HepG2 (cell line): ENCODE measurements around the gene RAX. TPM values are rescaled to one million over a fixed set of nuclear protein-coding genes. Genes with fewer than 3 reads are reported as not detected.

Source experiments
- ATAC-seq: fragments of 200-7000 bp; cut with Tn5 transposase; 3 replicates; pipeline ENCODE4 v1.9.1; 2020; ENCODE audit warnings: mild to moderate bottlenecking, moderate library complexity
- BruUV-seq: library from RNA; stranded (reverse); fragments of 400-500 nt; replicated peaks from 2 replicates; lab custom pipeline; 2021; lab: Mats Ljungman, UMichigan
- CTCF ChIA-PET: fragments of 300-600 bp; formaldehyde crosslinking; extraction: SDS; loops from one replicate; lab custom pipeline; 2021; ENCODE audit warnings: low total read pairs, inconsistent platforms, low intra/inter-chr PET ratio; lab: Yijun Ruan, JAX
- POLR2A ChIA-PET: fragments of 350-600 bp; sonication (Branson Sonifier 250); formaldehyde crosslinking; loops from one replicate; lab custom pipeline; 2020; ENCODE audit warnings: antibody characterized with exemption, inconsistent platforms; lab: Yijun Ruan, JAX
- DNase-seq: peaks from one replicate; pipeline ENCODE4 v3.0.0-alpha.2; 2015; ENCODE audit warnings: low spot score
- FAIRE-seq: peaks from 3 replicates; lab custom pipeline; 2011; peaks lifted over from hg19 to GRCh38; lab: Jason Lieb, UNC
- H2AFZ ChIP-seq: one replicate; pipeline ENCODE4 v1.6.1; 2011; ENCODE audit warnings: low read length, inconsistent platforms
- H3K27ac ChIP-seq: fragments of 300-600 bp; 3 replicates; pipeline ENCODE4 v1.8.0; 2011; ENCODE audit warnings: mixed run types, mild to moderate bottlenecking, mixed read lengths, low read length, inconsistent platforms; ENCODE audit not compliant: insufficient read depth; ENCODE audit errors: extremely low read length
- H3K27me3 ChIP-seq, 2 experiments: fragments of 200-600 bp in 1 of 2; 2 replicates in 1 of 2; 3 replicates in 1 of 2; pipeline versions ENCODE4 v1.6.0 to v1.8.0; 2011; ENCODE audit warnings: low read length in 2 of 2, mild to moderate bottlenecking in 2 of 2, moderate library complexity in 2 of 2, inconsistent platforms in 1 of 2; ENCODE audit not compliant: insufficient read depth in 2 of 2, control insufficient read depth in 1 of 2
- H3K36me3 ChIP-seq, 2 experiments: fragments of 200-600 bp in 1 of 2; replicated peaks in 1 of 2; 2 replicates in 1 of 2; 3 replicates in 1 of 2; pipeline versions ENCODE4 v1.5.1 to v1.8.0; 2011; ENCODE audit warnings: low read length in 2 of 2, inconsistent platforms in 1 of 2; ENCODE audit not compliant: insufficient read depth in 2 of 2, control insufficient read depth in 1 of 2
- H3K4me1 ChIP-seq: 2 replicates; pipeline ENCODE4 v1.5.1; 2012; ENCODE audit warnings: low read length, inconsistent platforms; ENCODE audit not compliant: insufficient read depth
- H3K4me2 ChIP-seq: 2 replicates; pipeline ENCODE4 v1.6.0; 2011; ENCODE audit warnings: low read depth, low read length, inconsistent platforms
- H3K4me3 ChIP-seq, 3 experiments: fragments of 200-600 bp in 1 of 3; sonication (generic), shearing (Covaris generic) in 1 of 3; replicated peaks in 1 of 3; 2 replicates each; pipeline ENCODE4 v1.5.1; 2011 to 2016; ENCODE audit warnings: low read length in 3 of 3, inconsistent platforms in 2 of 3, low read depth in 2 of 3, mild to moderate bottlenecking in 2 of 3, control low read depth in 1 of 3, mixed read lengths in 1 of 3; ENCODE audit not compliant: insufficient read depth in 1 of 3
- H3K79me2 ChIP-seq: one replicate; pipeline ENCODE4 v1.6.1; 2011; ENCODE audit warnings: low read length, inconsistent platforms; ENCODE audit not compliant: insufficient read depth
- H3K9ac ChIP-seq: 2 replicates; pipeline ENCODE4 v1.6.0; 2011; ENCODE audit warnings: mild to moderate bottlenecking, low read depth, low read length, inconsistent platforms; ENCODE audit not compliant: insufficient read depth
- H3K9me3 ChIP-seq: 2 replicates; pipeline ENCODE4 v1.5.1; 2012; ENCODE audit warnings: mild to moderate bottlenecking, low read length
- H4K20me1 ChIP-seq: 2 replicates; pipeline ENCODE4 v1.6.0; 2011; ENCODE audit warnings: inconsistent platforms, mild to moderate bottlenecking, low read length, moderate library complexity; ENCODE audit not compliant: insufficient read depth
- CBX5 ChIP-seq: sonication (generic); formaldehyde crosslinking; IDR thresholded peaks from 2 replicates; pipeline ENCODE4 v1.4.0; 2020; ENCODE audit warnings: missing genetic modification reagents, borderline replicate concordance
- GPN1 ChIP-seq: sonication (generic); formaldehyde crosslinking; IDR thresholded peaks from 2 replicates; pipeline ENCODE4 v1.5.1; 2020; ENCODE audit warnings: missing genetic modification reagents, borderline replicate concordance
- IKZF5 ChIP-seq: IDR thresholded peaks from 2 replicates; pipeline ENCODE4 v1.6.1; 2018; ENCODE audit warnings: missing genetic modification reagents, mild to moderate bottlenecking, missing compliant biosample characterization
- PRPF4 ChIP-seq: fragments of 200-400 bp; formaldehyde crosslinking; IDR thresholded peaks from 2 replicates; pipeline ENCODE4 v1.6.1; 2016; ENCODE audit warnings: low read length, low read depth; ENCODE audit not compliant: poor library complexity, severe bottlenecking
- ZNF878 ChIP-seq: sonication (generic); formaldehyde crosslinking; IDR thresholded peaks from 2 replicates; pipeline ENCODE4 v1.8.1; 2023; ENCODE audit warnings: mild to moderate bottlenecking, missing genetic modification reagents, moderate library complexity
- WGBS: methylation state at CpG from one replicate; pipeline ENCODE4 v1.1.6; 2017; ENCODE audit warnings: low lambda C conversion rate; 5-methylcytosine and 5-hydroxymethylcytosine counted together
- in situ Hi-C: cut with HindIII; loops from 2 replicates; pipeline ENCODE4 v1.10.0; 2017; ENCODE audit warnings: low pct_unique_long_range_greater_than_20kb; ENCODE audit not compliant: extremely low pct_ligation_motif_present
- intact Hi-C: fragments of 100-400 bp; cut with micrococcal nuclease; formaldehyde crosslinking; loops from one replicate; pipeline ENCODE4 v1.10.0; 2022; ENCODE audit not compliant: unreplicated experiment
- polyA plus RNA-seq, 8 experiments: library from polyadenylated mRNA; depleted of rRNA in 3 of 8; stranded (reverse) in 7 of 8; unstranded in 1 of 8; fragments of >200 nt; fragmentation: Illumina TruSeq in 4 of 8; extraction: Trizol in 4 of 8; gene quantifications; 2 replicates each; pipeline versions ENCODE4 v1.2.1 to v1.2.3, GENCODE V29; 2011 to 2016; ENCODE audit warnings: low read depth in 4 of 8, missing spikeins in 1 of 8, mixed read lengths in 1 of 8; ENCODE audit not compliant: insufficient read depth in 1 of 8
- total RNA-seq, 5 experiments: library from RNA; depleted of rRNA; stranded (reverse); fragments of >200 nt; fragmentation: Illumina TruSeq; extraction: Trizol; gene quantifications; 2 replicates each; pipeline ENCODE4 v1.2.3, GENCODE V29; 2016; ENCODE audit warnings: low read depth in 1 of 5
- TF ChIP-seq, protein P1 (sequence below): sonication (generic); formaldehyde crosslinking; IDR thresholded peaks from 2 replicates; pipeline ENCODE4 v1.5.0; 2020; ENCODE audit warnings: mild to moderate bottlenecking, missing genetic modification reagents, moderate library complexity

Gene RAX
- total and polyA plus RNA-seq, 2 of the 13 experiments (the other 11 are each of a cell fraction or from before 2014, with no cell fraction given) = not detected

GRCh38 chr18:59246796-59247195, 26.5 kb downstream of the RAX start:
- ATAC-seq = no peak
- DNase-seq = no peak
- Histone ChIP-seq H3K79me2 (no peaks in the 10 kb centered on the region), H3K27me3 (peaks cover 3 to 6% of the 10 kb centered on the region in 2 experiments; a peak in 3 of 5 replicates), H3K36me3 (no peaks in the 10 kb centered on the region), H3K27ac (no peak overlapping the region), H3K9ac (no peak overlapping the region), H3K4me1 (no peaks in the 10 kb centered on the region), H3K9me3 (no peaks in the 10 kb centered on the region), H3K4me2 (no peak overlapping the region), H4K20me1 (no peaks in the 10 kb centered on the region), H3K4me3 (no peak overlapping the region), H2AFZ (no peak overlapping the region)
- intact Hi-C loops = no loop called here
- in situ Hi-C loops = no loop called here
- CTCF ChIA-PET = no interaction called here
- TF ChIP-seq IKZF5 (no peak), CBX5 (CRISPR knock-in tag) (no peak), ZNF878 (CRISPR knock-in tag) (no peak), PRPF4 (no peak), GPN1 (CRISPR knock-in tag) (no peak)
- TF ChIP-seq, protein P1, sequence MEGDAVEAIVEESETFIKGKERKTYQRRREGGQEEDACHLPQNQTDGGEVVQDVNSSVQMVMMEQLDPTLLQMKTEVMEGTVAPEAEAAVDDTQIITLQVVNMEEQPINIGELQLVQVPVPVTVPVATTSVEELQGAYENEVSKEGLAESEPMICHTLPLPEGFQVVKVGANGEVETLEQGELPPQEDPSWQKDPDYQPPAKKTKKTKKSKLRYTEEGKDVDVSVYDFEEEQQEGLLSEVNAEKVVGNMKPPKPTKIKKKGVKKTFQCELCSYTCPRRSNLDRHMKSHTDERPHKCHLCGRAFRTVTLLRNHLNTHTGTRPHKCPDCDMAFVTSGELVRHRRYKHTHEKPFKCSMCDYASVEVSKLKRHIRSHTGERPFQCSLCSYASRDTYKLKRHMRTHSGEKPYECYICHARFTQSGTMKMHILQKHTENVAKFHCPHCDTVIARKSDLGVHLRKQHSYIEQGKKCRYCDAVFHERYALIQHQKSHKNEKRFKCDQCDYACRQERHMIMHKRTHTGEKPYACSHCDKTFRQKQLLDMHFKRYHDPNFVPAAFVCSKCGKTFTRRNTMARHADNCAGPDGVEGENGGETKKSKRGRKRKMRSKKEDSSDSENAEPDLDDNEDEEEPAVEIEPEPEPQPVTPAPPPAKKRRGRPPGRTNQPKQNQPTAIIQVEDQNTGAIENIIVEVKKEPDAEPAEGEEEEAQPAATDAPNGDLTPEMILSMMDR (CRISPR knock-in tag) = no peak
- POLR2A ChIA-PET = no interaction called here
- WGBS = 8% methylated on average over 4 of the region's 4 CpGs
- BruUV-seq = no TSS peak
- no peak for FAIRE-seq
